SK-N-SH treated with all-trans-retinoic acid at 6 μM for 48 hours (cell line): Measurements from ENCODE around the gene NBR1.
"Not testable (repeated sequence)": the region's sequence is repeated elsewhere in the genome, so short reads cannot be mapped to it uniquely, and the experiment has no call there.

Experiments used
- ATAC-seq: fragments of 200-7000 bp; cut with Tn5 transposase; 3 replicates; pipeline ENCODE4 v1.9.1; 2020; ENCODE audit warnings: mild to moderate bottlenecking, moderate library complexity
- ARNTL ChIP-seq: fragments of 450-650 bp; formaldehyde crosslinking; IDR thresholded peaks from 2 replicates; pipeline ENCODE4 v1.5.0; 2020; ENCODE audit warnings: low read depth, mild to moderate bottlenecking, moderate library complexity, borderline replicate concordance
- BACH2 ChIP-seq: fragments of 250-450 bp; sonication (Bioruptor Pico); IDR thresholded peaks from 2 replicates; pipeline ENCODE4 v1.9.0; 2021; ENCODE audit warnings: mild to moderate bottlenecking, borderline replicate concordance
- CREB5 ChIP-seq: fragments of 250-450 bp; sonication (Bioruptor Pico); IDR thresholded peaks from 2 replicates; pipeline ENCODE4 v1.5.1; 2020; ENCODE audit warnings: low read depth, mild to moderate bottlenecking, moderate library complexity
- CSDC2 ChIP-seq: fragments of 250-450 bp; sonication (Bioruptor Pico); IDR thresholded peaks from 2 replicates; pipeline ENCODE4 v1.5.0; 2020; ENCODE audit warnings: mild to moderate bottlenecking, moderate library complexity
- ESRRG ChIP-seq: fragments of 250-450 bp; sonication (Bioruptor Pico); IDR thresholded peaks from 2 replicates; pipeline ENCODE4 v1.6.1; 2021; ENCODE audit warnings: mild to moderate bottlenecking
- GLIS3 ChIP-seq: fragments of 250-450 bp; sonication (Bioruptor Pico); IDR thresholded peaks from 2 replicates; pipeline ENCODE4 v1.5.0; 2020; ENCODE audit warnings: mild to moderate bottlenecking, moderate library complexity
- ISL1 ChIP-seq: fragments of 250-450 bp; sonication (Bioruptor Pico); IDR thresholded peaks from 2 replicates; pipeline ENCODE4 v2.1.2; 2022; ENCODE audit warnings: mild to moderate bottlenecking, moderate library complexity
- PPARA ChIP-seq: fragments of 250-450 bp; sonication (Bioruptor Pico); IDR thresholded peaks from 2 replicates; pipeline ENCODE4 v1.5.0; 2020; ENCODE audit warnings: mild to moderate bottlenecking, borderline replicate concordance
- RARB ChIP-seq: fragments of 250-450 bp; sonication (Bioruptor Pico); IDR thresholded peaks from 2 replicates; pipeline ENCODE4 v1.8.0; 2021; ENCODE audit warnings: mild to moderate bottlenecking, moderate library complexity
- SNAI2 ChIP-seq: fragments of 250-450 bp; sonication (Bioruptor Pico); IDR thresholded peaks from 2 replicates; pipeline ENCODE4 v1.5.0; 2020; ENCODE audit warnings: mild to moderate bottlenecking, moderate library complexity
- TCF4 ChIP-seq: fragments of 250-450 bp; sonication (Bioruptor Pico); IDR thresholded peaks from 2 replicates; pipeline ENCODE4 v1.8.0; 2021; ENCODE audit warnings: mild to moderate bottlenecking, moderate library complexity, borderline replicate concordance
- TOX ChIP-seq: fragments of 250-450 bp; sonication (Bioruptor Pico); IDR thresholded peaks from 2 replicates; pipeline ENCODE4 v1.8.0; 2021; ENCODE audit warnings: mild to moderate bottlenecking, moderate library complexity, borderline replicate concordance
- TSHZ2 ChIP-seq: fragments of 250-450 bp; sonication (Bioruptor Pico); IDR thresholded peaks from 2 replicates; pipeline ENCODE4 v1.5.0; 2020; ENCODE audit warnings: mild to moderate bottlenecking, moderate library complexity
- ZC3H10 ChIP-seq: fragments of 250-450 bp; sonication (Bioruptor Pico); IDR thresholded peaks from 2 replicates; pipeline ENCODE4 v1.5.1; 2021; ENCODE audit warnings: mild to moderate bottlenecking, moderate library complexity
- ZFP3 ChIP-seq: fragments of 250-450 bp; sonication (Bioruptor Pico); IDR thresholded peaks from 2 replicates; pipeline ENCODE4 v1.5.0; 2020; ENCODE audit warnings: mild to moderate bottlenecking, moderate library complexity
- ZFP30 ChIP-seq: fragments of 450-650 bp; formaldehyde crosslinking; IDR thresholded peaks from 2 replicates; pipeline ENCODE4 v1.5.0; 2022; ENCODE audit warnings: mild to moderate bottlenecking, moderate library complexity
- ZNF565 ChIP-seq: fragments of 450-650 bp; formaldehyde crosslinking; conservative IDR thresholded peaks from 2 replicates; pipeline ENCODE4 v1.5.0; 2020; ENCODE audit warnings: low read depth, mild to moderate bottlenecking, moderate library complexity
- ZNF70 ChIP-seq: fragments of 450-650 bp; formaldehyde crosslinking; IDR thresholded peaks from 2 replicates; pipeline ENCODE4 v1.5.0; 2020; ENCODE audit warnings: mild to moderate bottlenecking, moderate library complexity
- TF ChIP-seq, protein P1 (sequence below): fragments of 250-450 bp; sonication (Bioruptor Pico); IDR thresholded peaks from 2 replicates; pipeline ENCODE4 v1.8.0; 2020; ENCODE audit warnings: mild to moderate bottlenecking, moderate library complexity, borderline replicate concordance
- TF ChIP-seq, protein P2 (sequence below): fragments of 250-450 bp; sonication (Bioruptor Pico); IDR thresholded peaks from 2 replicates; pipeline ENCODE4 v1.5.1; 2021; ENCODE audit warnings: mild to moderate bottlenecking, moderate library complexity
- TF ChIP-seq, protein P3 (sequence below): fragments of 250-450 bp; sonication (Bioruptor Pico); IDR thresholded peaks from 2 replicates; pipeline ENCODE4 v1.8.0; 2021; ENCODE audit warnings: low read depth, mild to moderate bottlenecking, moderate library complexity, borderline replicate concordance

Gene NBR1

GRCh38 chr17:43126911-43127290, 44.1 kb upstream of the NBR1 start:
- TF ChIP-seq SNAI2 (no peak), ZFP30 (CRISPR knock-in tag) (no peak), PPARA (CRISPR knock-in tag) (no peak), ESRRG (CRISPR knock-in tag) (no peak), ZC3H10 (no peak), RARB (no peak), ZFP3 (CRISPR knock-in tag) (no peak), ARNTL (no peak), ZNF70 (no peak), ZNF565 (CRISPR knock-in tag) (no peak), GLIS3 (CRISPR knock-in tag) (no peak), TCF4 (CRISPR knock-in tag) (no peak), BACH2 (CRISPR knock-in tag) (no peak), TSHZ2 (CRISPR knock-in tag) (no peak), CSDC2 (CRISPR knock-in tag) (no peak), CREB5 (CRISPR knock-in tag) (no peak), ISL1 (CRISPR knock-in tag) (no peak)
- TF ChIP-seq, protein P1, sequence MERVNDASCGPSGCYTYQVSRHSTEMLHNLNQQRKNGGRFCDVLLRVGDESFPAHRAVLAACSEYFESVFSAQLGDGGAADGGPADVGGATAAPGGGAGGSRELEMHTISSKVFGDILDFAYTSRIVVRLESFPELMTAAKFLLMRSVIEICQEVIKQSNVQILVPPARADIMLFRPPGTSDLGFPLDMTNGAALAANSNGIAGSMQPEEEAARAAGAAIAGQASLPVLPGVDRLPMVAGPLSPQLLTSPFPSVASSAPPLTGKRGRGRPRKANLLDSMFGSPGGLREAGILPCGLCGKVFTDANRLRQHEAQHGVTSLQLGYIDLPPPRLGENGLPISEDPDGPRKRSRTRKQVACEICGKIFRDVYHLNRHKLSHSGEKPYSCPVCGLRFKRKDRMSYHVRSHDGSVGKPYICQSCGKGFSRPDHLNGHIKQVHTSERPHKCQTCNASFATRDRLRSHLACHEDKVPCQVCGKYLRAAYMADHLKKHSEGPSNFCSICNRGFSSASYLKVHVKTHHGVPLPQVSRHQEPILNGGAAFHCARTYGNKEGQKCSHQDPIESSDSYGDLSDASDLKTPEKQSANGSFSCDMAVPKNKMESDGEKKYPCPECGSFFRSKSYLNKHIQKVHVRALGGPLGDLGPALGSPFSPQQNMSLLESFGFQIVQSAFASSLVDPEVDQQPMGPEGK (CRISPR knock-in tag), result no peak
- TF ChIP-seq, protein P2, sequence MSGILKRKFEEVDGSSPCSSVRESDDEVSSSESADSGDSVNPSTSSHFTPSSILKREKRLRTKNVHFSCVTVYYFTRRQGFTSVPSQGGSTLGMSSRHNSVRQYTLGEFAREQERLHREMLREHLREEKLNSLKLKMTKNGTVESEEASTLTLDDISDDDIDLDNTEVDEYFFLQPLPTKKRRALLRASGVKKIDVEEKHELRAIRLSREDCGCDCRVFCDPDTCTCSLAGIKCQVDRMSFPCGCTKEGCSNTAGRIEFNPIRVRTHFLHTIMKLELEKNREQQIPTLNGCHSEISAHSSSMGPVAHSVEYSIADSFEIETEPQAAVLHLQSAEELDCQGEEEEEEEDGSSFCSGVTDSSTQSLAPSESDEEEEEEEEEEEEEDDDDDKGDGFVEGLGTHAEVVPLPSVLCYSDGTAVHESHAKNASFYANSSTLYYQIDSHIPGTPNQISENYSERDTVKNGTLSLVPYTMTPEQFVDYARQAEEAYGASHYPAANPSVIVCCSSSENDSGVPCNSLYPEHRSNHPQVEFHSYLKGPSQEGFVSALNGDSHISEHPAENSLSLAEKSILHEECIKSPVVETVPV (CRISPR knock-in tag), result no peak
- TF ChIP-seq, protein P3, sequence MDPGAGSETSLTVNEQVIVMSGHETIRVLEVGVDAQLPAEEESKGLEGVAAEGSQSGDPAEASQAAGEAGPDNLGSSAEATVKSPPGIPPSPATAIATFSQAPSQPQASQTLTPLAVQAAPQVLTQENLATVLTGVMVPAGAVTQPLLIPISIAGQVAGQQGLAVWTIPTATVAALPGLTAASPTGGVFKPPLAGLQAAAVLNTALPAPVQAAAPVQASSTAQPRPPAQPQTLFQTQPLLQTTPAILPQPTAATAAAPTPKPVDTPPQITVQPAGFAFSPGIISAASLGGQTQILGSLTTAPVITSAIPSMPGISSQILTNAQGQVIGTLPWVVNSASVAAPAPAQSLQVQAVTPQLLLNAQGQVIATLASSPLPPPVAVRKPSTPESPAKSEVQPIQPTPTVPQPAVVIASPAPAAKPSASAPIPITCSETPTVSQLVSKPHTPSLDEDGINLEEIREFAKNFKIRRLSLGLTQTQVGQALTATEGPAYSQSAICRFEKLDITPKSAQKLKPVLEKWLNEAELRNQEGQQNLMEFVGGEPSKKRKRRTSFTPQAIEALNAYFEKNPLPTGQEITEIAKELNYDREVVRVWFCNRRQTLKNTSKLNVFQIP, result no peak
- ATAC-seq, result no peak

- not testable (repeated sequence) for ATAC-seq
Measured at GRCh38 chr17:43127333-43127876, 43.6 kb upstream of the NBR1 start.

- no peak for ATAC-seq
- TF ChIP-seq ZNF565 (CRISPR knock-in tag) (no peak), ZC3H10 (no peak)
Measured at GRCh38 chr17:43129671-43130010, 41.4 kb upstream of the NBR1 start.

DNA sequence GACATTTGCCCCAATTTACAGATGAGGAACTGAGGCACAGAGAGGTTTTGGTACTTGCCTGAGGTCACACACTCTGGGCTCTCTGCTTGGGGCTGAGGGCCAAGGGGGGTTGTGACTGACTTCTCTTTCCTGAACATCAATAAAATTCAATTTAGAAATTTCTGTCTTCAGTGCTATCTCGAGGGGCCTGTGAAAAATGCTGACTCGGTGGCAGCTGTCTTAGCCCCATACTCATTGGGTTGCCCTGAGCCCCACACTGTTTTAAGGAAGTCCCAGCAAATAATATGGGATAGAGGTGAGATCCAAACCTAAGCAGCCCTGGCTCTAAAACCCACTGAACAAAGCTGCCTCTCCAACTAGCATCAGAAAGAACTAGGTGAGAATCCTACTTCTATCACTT, 38.9 kb upstream of the NBR1 start:
- TF ChIP-seq ZFP3 (CRISPR knock-in tag), result no peak
- TF ChIP-seq ZC3H10, result no peak
- no peak for TF ChIP-seq RARB
- TF ChIP-seq, protein P2 (CRISPR knock-in tag), result no peak
- no peak for TF ChIP-seq TOX
- TF ChIP-seq, protein P3, result no peak
- TF ChIP-seq ESRRG (CRISPR knock-in tag), result no peak
- TF ChIP-seq ZNF565 (CRISPR knock-in tag), result no peak
- no peak for TF ChIP-seq ZNF70
- no peak for TF ChIP-seq ISL1 (CRISPR knock-in tag)
- ATAC-seq, result no peak

- ATAC-seq, result not testable (repeated sequence)
Measured at GRCh38 chr17:43133439-43133838, 37.6 kb upstream of the NBR1 start.
